H1 (cell line): ENCODE measurements around the gene TRIM14. TPM values are rescaled to one million over a fixed set of nuclear protein-coding genes. Genes with fewer than 3 reads are reported as not detected.

Experiments used
- CHD7 ChIP-seq: fragments of 300-600 bp; sonication (generic); IDR thresholded peaks from 2 replicates; pipeline ENCODE4 v1.7.1; 2012; ENCODE audit warnings: low read length, moderate library complexity, mild to moderate bottlenecking, inconsistent platforms; ENCODE audit not compliant: insufficient replicate concordance
- MAFK ChIP-seq: IDR thresholded peaks from 2 replicates; pipeline ENCODE4 v1.6.1; 2012; ENCODE audit warnings: low read depth, mild to moderate bottlenecking, improper control_type of control experiment, low read length
- POLR2A ChIP-seq, 2 experiments: IDR thresholded peaks; 1 replicate in 1 of 2; 2 replicates in 1 of 2; pipeline ENCODE4 v1.6.1; 2011; ENCODE audit warnings: low read depth in 2 of 2, low read length in 2 of 2, mild to moderate bottlenecking in 2 of 2; ENCODE audit errors: control extremely low read depth in 1 of 2
- SAP30 ChIP-seq: fragments of 300-600 bp; sonication (generic); IDR thresholded peaks from 2 replicates; pipeline ENCODE4 v1.7.1; 2012; ENCODE audit warnings: low read length, moderate library complexity, mild to moderate bottlenecking, inconsistent platforms; ENCODE audit not compliant: insufficient read depth, insufficient replicate concordance
- polyA plus RNA-seq, 7 experiments: library from polyadenylated mRNA; depleted of rRNA in 3 of 7; stranded (reverse) in 5 of 7; unstranded in 2 of 7; fragments of >200 nt in 5 of 7; fragments of 200-250 nt in 2 of 7; gene quantifications; 1 replicate in 5 of 7; 2 replicates in 1 of 7; 4 replicates in 1 of 7; pipeline versions ENCODE4 v1.2.1 to v1.2.3, GENCODE V29; 2011 to 2013; ENCODE audit warnings: missing spikeins in 2 of 7, mixed read lengths in 2 of 7
- total RNA-seq: library from RNA; stranded (reverse); fragmentation: NEBNext Ultra II Directional; extraction: Animal tissue kit (Norgen Biotek cat#: 25700); gene quantifications from 2 replicates; pipeline ENCODE4 v1.2.1, GENCODE V29; 2021

The TRIM14 gene
- total and polyA plus RNA-seq, 2 of the 8 experiments (the other 6 are each of a cell fraction or from before 2014, with no cell fraction given): 9.2 to 19.4 TPM

DNA sequence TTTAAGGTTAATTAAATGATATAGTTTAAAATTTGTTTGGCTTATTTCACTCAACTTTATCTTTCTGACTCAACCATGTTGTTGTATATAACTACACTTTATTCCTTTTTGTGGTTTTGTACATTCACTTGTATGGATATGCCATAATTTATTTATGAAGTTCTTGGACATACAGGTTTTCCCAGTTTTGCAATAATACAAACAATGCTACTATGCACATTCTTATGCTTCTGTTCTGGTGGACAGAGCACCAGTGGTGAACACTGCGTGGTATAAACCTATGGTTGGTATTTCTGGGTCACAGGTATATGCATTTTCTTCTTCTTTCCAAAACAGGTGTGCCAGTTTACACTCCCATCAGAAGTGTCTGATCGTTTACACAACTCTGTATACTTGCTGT, 35.7 kb upstream of the TRIM14 start (continued):
- no peak for TF ChIP-seq CHD7
- TF ChIP-seq MAFK: no peak
- TF ChIP-seq POLR2A (IDR thresholded peaks at IDR 0.05; ENCODE audit: control extremely low read depth in 1 of 2, low read depth in 2 of 2, low read length in 2 of 2): no peak
- TF ChIP-seq SAP30: no peak
